Putamen (tissue), 1 donor: ENCODE results near the gene TPD52L1.
"Not testable (repeated sequence)": the region's sequence is repeated elsewhere in the genome, so short reads cannot be mapped to it uniquely, and the experiment has no call there.

Source experiments
- DNase-seq: peaks from one replicate; pipeline ENCODE4 v3.0.0-alpha.2; 2016; ENCODE audit warnings: low spot score

Gene TPD52L1

DNA sequence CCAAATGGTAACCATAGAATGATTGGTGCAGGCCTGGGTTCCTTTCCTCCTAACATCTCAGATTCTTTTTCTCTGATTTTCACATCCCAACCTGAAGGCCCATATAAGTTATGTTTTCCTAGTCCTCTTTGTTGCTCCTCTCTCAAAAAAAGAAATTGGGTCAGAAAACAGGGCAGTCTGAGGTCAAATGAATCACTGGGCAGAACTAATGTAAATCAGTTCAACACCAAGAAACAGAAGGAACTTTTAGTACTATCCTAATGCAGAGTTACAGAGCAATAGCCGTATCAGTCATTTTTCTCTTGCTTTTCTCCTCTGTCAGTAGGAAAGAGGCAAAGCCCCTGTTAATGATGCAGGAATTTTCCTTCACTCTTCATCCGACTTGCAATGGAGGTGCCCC, 11.0 kb upstream of the TPD52L1 start:
- no peak for DNase-seq

DNA sequence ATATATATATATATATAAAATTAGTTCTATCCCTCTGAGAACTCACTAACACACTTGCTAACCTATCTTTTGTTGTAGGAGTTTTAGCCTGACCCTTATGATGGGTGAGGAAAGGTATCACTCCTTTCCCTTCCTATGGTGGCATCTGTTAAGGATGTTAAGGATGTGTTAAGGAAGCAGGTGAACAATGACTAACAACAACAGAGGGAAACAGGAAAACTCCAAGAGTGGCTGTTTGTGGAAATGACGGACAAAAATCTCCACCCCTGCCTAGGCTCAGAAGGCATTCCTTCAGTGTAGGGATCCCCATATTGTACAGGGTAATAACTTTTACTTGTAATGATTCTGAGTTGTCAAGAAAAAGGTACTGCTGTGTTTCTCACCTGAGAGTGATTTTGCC, 8.8 kb upstream of the TPD52L1 start:
- DNase-seq, result no peak

DNA sequence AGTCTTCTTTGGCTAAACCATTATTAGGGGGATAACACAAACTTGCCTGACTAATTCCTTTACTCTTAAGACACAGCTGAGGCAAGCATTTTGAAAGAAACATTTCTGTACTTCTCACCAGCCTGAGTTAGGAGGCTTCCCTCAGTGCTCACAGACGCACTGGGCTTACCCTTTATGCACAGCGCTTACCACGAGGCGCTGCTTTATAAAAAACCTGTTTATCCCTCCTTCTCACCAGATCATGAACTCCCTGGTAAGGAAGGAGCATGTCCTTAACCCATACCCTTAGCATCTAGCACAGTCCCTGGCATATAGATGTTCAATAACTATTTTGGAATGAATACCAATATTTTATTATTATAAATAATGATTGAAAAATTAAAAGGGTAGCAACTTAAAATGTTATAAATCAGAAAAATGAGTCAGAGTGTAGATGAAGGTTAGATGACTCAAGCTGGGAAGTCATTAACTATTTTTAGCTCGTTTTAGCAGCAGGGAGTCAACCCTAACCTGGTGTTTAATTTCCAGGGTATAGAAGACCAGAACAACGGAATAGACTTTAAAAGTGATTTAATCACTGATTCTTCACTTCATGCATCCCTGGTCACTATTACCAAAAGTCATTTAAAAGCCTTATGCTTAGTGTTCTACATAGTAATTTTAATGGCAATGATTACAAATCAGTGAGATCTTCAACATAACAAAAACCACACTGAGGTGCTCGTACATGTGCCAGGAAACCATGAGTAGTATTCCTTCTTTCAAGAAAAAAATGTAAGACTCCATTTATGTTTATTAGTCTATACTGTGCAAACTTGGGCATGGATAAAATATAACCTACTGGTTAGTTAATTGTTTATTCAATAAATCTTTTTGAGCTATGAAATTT, 4.1 kb upstream of the TPD52L1 start:
- no peak for DNase-seq

- DNase-seq, result no peak
Measured at GRCh38 chr6:125151700-125152099, 1.9 kb upstream of the TPD52L1 start.

DNA sequence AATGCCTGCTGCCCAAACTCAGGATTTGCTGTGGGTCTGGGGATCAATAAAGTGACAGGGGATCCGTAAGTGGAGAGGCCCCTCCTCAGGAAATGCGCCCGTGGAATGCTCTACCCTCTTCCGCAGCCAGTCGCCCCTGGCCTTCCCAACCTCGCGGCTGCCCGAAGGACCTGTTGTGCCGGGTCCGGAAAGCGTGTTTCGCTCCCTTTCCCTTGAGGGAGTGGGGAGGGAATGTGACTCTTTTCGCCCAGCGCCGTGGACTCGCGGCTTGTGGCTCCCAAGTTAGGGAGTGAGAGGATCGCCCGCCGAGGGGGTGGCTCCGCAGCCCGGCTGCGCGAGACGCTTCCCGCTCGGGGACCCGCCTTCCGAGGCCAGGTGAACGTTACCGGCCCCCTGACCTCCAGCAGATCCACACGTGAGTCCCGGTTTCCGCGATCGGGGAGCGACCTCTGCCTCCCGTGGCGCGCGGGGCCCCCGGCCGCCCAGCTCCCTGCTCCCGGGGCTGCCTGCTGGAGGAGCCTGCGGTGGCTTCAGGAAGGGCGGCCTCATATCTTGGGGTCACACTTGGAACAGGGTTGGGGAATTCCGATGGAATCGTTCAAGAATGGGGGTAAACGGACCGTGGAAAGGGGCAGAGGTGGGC, 666 bp downstream of the TPD52L1 start:
- no peak for DNase-seq

- no peak for DNase-seq
Measured at GRCh38 chr6:125154761-125155135, 1.2 kb downstream of the TPD52L1 start.

GRCh38 chr6:125155344-125155743, 1.8 kb downstream of the TPD52L1 start:
- DNase-seq, result no peak

- DNase-seq, result no peak
Measured at GRCh38 chr6:125156496-125156895, 2.9 kb downstream of the TPD52L1 start.

- no peak for DNase-seq
Measured at GRCh38 chr6:125157280-125157679, 3.7 kb downstream of the TPD52L1 start.

GRCh38 chr6:125157725-125158124, 4.2 kb downstream of the TPD52L1 start:
- DNase-seq, result no peak

GRCh38 chr6:125163339-125163738, 9.8 kb downstream of the TPD52L1 start:
- DNase-seq, result not testable (repeated sequence)

DNA sequence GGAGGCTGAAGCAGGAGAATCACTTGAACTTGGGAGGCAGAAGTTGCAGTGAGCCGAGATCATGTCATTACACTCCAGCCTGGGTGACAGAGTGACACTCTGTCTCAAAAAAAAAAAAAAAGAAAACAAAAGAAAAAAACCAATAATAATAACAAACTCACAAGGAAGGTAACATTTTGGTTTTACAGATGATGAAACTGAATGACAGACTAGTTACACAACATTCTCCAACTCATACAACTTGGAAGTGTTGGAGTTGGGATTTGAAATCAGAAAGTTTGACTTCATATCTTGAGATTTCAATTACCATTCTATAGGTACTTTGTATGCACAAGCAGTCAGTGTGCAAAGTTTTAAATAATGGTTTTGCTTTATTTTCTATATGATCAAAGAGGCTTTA, 10.2 kb downstream of the TPD52L1 start:
- DNase-seq, result no peak

- no peak for DNase-seq
Measured at GRCh38 chr6:125164696-125165095, 11.1 kb downstream of the TPD52L1 start.

GRCh38 chr6:125165256-125165655, 11.7 kb downstream of the TPD52L1 start:
- DNase-seq, result no peak

DNA sequence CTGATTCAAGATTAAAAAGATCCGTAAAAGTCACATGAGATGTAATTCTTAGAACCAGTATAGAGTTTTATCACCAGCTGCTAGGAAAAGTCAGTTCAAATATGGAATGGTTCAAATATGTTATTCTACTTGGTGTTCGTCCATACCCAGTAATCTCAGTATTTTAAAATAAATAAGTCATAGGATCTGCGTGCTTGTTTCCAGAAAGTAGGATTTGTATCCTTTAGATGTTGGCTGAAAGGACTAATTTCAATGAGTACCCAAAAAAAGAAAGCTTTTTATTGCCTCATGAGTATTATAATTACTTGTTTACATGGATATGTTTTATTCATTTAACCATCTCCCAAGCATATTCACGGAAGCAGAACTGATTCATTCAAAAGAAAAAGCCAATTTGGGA, 12.2 kb downstream of the TPD52L1 start:
- DNase-seq, result peak; percentile 49

DNA sequence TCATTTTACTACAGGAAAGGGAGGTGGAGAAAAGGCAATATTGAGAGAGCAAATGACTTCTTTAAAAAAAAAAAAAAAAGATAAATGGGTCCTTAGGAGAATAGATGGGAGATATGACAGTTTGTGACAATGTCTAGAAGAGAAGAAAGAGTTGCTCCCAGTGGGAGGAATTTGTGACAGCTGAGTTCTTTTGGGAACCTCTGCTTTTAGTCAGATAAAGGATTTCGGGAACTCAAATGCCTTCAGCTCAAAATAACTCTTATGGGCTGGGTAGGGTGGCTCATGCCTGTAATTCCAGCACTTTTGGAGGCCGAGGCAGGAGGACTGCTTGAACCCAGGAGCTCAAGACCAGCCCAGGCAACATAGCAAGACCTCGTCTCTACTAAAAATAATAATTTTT, 13.1 kb downstream of the TPD52L1 start:
- peak; percentile 64 for DNase-seq

DNA sequence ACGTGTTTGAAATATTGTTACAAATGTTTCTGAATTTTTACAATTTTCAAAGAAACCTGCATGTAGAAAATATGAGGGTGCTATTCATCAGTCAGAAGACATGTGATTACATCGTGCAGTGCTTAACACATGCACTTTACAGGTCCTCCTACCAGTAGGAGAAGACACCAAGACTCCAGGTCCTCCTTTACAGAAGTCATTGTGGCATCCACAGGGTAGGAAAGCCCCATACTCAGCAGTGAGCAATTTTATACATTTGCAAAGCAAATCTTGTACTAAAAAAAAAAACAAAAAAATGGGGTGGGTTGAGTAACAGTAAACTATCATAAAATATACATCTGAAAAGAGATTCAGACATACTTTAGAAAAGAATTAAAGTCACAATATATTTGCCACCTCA, 14.0 kb downstream of the TPD52L1 start:
- no peak for DNase-seq

DNA sequence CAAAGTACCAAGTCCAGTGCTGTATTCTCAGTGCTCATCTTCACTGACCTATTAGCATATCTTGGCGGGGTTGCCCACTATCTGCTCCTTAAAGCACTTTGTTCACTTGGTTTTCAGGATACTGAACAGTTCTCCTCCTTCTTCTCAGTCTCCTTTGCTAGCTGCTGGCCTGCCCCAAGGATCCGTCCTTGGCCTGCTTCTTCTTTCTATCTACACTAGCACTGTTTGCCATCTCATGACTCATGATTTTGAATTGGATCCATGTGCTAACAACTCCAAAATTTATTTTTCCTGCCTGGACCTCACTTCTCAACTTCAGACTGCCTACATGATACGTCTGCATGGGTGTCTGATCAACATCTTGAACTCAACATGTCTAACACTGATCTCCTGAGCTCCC, 15.5 kb downstream of the TPD52L1 start:
- DNase-seq, result no peak

DNA sequence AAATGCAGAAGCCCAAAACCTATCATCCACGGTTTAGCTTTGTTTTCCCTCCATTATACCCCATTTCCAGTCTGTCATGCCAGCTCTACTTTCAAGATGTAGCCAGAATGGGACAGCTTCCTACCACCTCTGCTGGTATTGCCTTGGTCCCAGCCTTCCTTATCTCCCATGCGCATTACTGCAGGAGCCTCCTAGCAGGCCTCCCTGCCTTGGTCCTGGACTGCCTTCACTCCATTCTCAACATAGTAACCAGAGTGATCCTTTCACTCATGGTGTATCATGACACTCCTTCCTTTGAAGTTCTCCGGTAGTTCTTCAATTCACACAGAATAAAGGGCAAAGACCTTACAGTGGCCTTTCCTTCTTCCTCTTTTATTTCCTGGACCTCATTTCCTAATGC, 15.9 kb downstream of the TPD52L1 start:
- DNase-seq, result no peak

DNA sequence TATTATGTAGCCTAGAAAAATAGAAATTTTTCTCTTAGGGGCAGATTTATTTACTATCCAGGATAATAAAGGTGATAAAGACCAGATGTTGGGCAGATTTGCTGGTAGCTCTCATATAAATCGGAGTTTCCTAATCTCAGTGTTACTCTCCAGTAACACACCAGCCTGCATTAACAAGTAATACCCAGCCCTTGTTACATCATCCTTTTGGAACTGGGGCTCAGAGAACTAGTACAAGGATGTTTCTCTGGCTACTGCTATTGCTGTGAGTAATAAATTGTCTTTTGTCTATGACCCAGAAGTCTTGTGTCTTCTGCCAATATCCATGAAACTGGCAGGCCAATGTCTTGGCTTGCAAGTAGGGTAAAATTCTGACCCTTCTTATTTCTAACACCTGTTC, 16.8 kb downstream of the TPD52L1 start:
- no peak for DNase-seq

DNA sequence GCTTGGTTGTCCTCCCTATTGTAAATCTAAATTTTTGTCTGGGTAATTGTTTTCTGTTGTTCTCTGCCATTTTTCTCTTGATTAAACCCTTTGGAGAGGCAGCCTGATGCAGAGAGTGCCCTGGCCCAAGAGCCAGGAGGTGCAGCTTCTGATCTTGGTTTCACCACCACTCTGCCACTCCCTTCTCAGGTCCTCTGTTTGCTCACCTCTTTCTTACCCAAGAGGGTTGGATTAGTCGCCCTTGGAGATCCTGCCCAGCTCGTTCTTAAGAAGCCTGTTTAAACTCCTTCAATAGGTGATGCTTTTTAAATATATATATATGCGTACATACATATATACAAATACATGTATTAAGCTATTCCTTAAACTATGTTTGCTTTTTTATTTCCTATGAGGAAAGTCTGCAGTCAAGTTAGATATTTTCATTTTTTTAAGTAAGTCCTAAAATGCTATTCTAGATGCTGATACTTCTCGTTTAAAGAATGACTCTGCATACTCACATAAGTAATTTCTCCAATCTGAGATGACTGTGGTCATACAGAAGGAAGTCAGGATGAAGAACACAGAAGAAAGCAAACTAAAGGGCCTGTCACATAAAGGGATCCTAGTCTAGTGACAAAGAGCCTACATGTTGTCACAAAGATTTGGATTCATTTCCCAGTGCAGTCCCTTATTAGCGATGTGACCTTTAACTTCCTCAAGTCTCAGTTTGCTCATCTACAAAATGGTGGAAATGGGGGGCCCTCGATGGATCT, 19.9 kb downstream of the TPD52L1 start:
- DNase-seq, result no peak

DNA sequence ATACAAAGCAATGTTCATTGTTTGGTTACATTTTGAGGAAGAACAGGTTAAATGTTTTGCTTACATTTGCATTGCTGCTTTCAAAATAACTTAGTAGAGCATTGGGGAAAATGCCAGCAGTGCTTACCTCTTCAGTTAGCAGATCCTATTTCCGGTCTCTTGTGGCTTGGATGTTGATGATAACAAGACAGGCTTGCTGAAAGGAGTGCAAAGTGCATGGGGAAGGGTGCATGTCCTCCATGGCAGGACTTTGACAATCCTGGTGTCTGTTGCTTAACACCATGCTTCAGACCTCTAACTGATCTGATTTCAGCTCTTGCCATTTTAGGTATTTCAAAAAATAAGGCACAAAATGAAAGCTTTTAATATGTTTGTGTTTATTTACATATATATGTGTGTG, 21.1 kb downstream of the TPD52L1 start:
- no peak for DNase-seq

DNA sequence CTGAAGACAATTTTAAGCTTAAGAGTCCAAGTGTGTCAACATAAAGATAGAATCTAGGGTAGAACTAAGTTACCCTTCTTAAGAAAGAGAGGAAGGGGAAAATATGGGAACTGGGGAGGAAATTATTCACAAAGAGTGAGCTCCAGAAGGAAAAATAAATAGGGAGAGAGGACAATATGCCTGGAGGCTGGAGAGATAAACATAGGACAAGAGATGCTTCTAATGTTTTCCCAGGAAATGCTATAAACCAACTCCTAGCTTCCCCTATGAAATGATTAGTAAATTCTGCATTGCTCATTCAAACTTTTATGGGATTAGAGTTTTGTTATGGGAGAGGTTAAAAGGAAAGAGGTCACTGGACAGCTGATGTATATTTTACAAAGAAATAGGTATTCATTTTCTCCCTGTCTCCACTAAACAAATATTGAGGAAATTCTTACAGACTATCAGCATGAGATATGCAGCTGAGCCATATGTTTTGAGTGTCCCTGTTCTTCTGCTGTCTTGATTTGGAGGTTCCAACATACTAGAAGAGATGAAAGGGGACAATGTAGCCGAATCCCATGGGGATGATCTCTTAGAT, 22.0 kb downstream of the TPD52L1 start:
- no peak for DNase-seq
